GM19239 (cell line): Measurements from ENCODE around the gene ASB4.
A peak's percentile ranks its signal among the peaks of the same experiment; 100 is the strongest.
"Not testable (repeated sequence)": the region's sequence is repeated elsewhere in the genome, so short reads cannot be mapped to it uniquely, and the experiment has no call there.

Experiments
- DNase-seq: peaks from one replicate; pipeline ENCODE4 v3.0.0; 2011; ENCODE audit warnings: low spot score; ENCODE audit not compliant: insufficient read length
- FAIRE-seq: peaks from 2 replicates; lab custom pipeline; 2011; peaks lifted over from hg19 to GRCh38; lab: Jason Lieb, UNC

The ASB4 gene, protein sequence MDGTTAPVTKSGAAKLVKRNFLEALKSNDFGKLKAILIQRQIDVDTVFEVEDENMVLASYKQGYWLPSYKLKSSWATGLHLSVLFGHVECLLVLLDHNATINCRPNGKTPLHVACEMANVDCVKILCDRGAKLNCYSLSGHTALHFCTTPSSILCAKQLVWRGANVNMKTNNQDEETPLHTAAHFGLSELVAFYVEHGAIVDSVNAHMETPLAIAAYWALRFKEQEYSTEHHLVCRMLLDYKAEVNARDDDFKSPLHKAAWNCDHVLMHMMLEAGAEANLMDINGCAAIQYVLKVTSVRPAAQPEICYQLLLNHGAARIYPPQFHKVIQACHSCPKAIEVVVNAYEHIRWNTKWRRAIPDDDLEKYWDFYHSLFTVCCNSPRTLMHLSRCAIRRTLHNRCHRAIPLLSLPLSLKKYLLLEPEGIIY

DNA sequence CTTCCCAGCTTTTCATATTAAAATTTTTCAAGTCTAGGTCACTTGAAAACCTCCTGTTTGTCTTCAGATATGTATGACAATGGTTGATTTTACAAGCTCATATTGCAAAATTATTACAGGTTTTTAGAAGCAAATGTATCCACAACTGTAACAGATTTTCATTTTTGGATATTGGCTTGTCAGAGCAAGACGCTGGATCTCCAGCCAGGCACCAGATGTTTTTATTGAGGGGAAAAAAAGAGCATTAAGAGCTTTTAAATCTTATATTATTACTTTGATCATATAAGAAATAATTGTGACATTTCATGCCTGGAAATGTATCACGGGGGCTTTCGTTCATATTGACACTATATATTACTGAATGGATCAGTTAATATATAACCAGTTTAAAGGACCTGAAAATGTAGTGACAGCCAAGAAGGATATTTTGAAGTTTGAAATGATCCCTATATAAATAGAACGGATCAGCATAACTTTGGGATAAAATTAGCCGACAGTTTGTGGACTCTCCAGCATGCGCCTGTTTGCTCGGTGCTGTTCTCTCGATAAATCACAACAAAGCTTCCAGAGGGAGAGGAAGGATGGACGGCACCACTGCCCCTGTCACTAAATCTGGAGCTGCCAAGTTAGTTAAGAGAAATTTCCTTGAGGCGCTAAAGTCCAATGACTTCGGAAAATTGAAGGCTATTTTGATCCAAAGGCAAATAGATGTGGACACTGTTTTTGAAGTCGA, at the start of gene ASB4:
Gene ASB4, plus strand, starts transcription at position 553 of the 733 bp plus-strand sequence. Its CDS starts 29 bp downstream, at position 582.
- FAIRE-seq (no peak), DNase-seq (no peak)

DNA sequence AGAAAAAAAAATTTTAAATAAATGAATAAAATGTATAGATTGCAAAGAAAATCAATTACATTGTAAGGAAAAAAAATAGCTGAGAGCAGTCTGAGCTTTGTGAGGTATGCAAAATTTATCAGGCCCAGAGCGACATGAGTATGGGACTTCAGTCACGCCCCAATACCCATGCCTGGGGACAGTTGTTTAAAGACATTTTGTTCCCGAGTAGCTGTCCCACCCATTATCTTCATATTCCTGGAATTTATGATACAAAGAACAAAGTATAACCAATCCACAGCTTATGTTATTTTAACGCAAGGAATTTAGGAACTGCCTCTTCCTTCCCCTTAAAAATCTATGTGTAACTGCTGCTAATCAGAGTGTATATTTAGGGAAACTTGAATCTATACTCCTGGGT, 49.3 kb upstream of the ASB4 start:
- FAIRE-seq (no peak), DNase-seq (no peak)

DNA sequence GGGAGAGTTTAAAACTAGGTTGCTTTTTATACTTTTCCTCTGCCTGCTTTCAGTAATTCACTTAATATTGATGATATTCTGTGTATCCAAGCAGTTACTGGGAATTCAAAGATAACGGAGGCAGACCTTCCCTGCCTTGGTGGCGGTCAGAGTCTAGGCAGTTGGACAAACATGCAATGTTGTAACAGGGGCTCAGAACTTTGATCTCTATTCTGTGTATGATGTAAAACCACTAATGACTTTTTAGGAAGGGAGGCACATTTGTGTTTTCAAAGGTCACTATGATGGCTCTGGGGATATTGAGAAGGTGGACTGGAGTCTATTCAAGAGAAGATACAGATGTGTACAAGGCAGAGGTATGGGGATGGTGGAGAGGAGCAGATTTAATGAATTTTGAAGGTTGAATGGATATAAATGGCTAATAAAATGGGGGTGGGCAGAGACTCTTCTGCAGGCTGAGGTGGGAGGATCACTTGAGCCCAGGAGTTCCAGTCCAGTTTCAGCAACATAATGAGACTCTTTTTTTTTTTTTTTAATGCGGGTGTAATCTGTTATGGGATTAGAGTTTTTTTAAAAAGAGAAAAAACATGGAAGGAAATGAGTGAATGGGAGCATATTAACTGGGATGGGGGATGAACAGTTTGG, 45.2 kb upstream of the ASB4 start:
- DNase-seq (no peak), FAIRE-seq (no peak)

DNA sequence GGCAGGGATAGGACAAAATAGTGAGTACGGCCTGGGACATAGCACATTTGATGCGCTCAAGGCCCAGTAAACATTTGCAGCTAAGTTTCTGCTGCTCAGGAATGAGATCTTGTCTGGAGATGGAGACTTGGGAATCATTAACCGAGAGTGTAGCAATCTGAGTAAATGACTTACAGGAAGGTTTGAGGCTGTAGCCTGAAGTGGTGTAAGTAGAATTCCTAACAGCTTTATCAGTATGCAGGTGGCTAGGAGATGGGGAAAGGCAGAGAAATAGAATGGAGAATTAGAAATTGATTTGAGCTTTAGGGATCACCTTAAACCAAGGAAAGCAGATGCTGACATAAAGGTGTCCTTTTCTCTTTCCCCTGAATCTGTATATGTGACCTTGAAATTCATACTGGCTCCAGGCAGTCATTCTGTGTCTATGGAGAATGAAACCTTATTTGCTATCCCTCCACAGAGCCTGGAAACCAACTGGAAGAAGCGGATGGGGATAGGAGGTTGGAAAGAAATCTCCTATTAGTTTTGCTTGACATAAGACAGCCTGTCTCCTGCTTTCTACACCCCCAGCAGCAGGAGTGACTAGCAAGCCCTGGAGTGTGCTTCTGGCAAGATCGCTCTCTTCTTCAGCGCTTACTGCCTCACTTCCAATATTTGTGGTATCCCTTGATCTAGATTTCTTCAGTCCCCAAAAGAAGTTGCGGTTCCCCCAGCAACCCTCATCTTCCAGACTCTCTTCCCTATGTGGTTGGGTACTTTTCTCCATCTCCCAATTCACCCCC, 44.5 kb upstream of the ASB4 start:
- FAIRE-seq (no peak), DNase-seq (no peak)

DNA sequence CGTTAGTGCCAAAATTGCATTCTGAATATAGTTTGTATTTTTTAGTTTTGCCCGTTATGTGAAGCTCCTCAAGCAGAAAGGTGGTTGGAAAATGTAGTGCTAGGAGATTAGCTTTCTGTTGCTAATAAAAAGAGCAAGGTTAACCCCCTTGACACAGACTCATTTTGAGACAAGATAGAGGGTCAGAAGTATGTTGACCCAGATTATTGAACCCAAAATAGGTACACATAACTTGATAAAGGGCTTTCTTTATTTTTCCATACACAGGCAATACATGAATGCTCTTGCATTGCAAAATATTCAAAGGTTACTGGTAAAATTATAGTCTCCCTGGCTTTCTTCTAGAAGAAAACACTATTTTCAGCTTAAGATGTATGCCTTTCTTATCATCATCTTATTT, 40.9 kb upstream of the ASB4 start:
- DNase-seq (no peak), FAIRE-seq (no peak)

DNA sequence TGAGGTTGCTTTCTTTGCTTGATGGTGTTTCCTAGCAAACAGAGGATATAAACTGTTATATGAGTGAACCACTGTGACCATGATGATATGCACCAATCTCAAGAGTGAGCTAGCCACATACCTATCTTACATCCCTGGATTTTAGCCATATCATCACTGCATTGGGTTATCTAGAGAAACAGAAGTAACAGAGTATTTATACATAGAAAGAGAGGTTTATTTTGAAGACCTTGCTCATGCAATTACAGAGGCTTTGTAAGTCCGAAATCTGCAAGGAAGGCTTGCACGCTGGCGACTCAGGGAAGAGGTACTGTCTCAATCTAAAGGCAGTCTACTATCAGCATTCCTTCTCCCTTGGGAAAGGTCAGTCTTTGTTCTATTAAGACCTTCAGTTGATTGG, 39.1 kb upstream of the ASB4 start:
- FAIRE-seq = no peak
- DNase-seq = no peak

DNA sequence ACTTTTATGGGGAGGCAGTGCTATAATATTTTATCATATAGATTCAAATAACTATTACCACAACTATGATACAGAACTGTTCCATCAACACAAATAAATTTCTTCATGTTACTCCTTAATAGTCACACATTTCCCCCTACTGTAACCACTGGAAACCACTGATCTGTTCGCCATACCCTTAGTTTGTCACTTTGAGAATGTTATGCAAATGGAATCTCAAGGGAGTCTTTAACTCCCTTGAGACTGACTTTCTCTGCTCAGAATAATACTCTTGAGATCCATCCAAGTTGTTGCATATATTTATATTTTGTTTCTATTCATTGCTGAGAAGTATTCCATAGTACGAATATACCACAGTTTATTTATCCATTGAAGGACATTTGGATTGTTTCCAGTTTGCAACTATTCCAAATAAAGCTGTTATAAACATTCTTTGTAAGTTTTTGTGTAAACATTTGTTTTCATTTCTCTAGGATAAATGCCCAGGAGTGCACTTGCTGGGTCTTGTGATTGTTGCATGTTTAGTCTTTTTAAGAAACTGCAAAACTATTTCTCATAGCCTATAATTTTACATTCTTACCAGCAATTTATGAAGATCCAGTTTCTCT, 31.2 kb upstream of the ASB4 start:
- FAIRE-seq (no peak), DNase-seq (no peak)

DNA sequence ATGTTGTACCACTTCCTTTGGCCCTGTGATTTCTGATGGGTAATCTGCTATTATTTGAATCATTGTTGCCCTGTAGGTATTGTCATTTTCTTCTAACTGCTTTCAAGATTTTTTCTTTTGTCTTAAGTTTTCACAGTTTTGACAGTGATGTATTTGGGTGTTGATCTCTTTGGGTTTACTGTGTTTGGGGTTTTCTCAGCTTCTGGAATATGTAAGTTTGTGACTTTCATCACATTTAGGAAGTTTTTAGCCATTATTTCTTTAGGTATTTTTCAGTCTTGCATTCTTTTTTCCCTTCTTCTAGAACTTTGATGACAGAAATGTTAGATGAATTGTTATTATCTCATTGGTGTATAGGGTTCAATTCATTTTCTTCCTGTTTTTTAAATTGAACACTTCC, 27.8 kb upstream of the ASB4 start:
- no peak for FAIRE-seq
- no peak for DNase-seq

DNA sequence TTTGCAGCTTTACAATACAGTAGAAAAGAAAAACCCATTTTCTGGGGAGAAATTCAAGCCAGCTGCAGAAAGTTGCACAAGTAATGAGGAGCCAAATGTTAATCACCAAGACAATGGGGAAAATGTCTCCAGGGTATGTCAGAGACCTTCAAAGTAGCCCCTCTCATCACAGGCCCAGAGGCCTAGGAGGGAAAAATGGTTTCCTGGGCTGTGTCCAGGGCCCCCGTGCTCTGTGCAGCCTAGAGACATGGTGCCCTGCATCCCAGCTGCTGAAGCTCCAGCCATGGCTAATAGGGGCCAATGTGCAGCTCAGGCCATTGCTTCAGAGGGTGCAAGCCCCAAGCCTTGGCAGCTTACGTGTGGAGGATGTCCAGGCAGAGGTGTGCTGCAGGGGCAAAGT, 25.1 kb upstream of the ASB4 start:
- not testable (repeated sequence) for DNase-seq, FAIRE-seq

DNA sequence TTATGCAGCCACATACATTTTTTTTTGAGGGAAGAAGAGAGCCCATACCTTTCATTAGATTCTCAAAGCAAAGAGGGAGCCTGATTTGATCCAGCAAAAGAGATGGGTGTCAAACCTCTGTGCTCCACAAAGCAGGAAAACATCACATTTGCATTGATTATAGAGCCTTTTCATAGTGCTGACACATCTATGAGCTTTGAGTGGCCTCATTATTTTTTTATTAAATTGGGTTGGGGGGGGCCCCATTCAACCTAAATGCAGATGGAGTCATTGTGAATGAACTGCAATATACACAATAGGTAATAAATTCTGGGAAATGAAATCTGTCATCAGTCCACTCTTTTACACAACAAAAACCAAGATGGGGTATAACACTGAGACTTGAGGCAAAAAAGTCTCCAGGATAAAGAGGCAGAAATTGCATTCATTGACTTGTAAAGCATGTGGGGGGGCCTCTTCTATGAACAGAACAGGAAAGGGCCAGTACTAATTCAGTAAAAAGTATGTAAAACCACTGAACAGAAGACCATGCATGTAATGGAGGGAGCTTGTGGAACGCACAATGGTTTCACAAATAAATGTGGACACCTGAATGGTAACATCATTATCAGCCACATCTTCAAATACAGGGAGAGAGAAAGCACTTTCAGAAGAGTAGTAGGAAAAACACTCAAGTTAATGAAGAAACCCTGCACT, 17.7 kb upstream of the ASB4 start:
- DNase-seq (no peak), FAIRE-seq (no peak)

DNA sequence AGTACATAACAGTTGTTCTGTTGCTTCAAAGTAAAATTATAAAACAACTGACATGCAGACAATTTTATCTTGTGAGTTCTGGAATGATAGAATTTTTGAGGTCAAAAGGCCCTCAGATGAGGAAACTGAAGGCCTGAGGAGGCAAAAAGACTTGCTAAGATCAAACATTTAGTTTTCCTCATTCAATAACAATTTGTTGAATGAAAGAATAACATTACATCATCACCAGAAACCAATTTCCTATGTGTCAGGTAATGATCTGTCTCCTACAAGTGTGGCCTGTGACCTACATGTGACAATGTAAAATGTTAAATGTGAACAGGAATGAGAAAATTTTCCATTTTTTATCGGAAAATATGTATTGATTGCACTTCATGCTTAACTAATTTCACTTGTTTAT, 16.6 kb upstream of the ASB4 start:
- FAIRE-seq (no peak), DNase-seq (no peak)

DNA sequence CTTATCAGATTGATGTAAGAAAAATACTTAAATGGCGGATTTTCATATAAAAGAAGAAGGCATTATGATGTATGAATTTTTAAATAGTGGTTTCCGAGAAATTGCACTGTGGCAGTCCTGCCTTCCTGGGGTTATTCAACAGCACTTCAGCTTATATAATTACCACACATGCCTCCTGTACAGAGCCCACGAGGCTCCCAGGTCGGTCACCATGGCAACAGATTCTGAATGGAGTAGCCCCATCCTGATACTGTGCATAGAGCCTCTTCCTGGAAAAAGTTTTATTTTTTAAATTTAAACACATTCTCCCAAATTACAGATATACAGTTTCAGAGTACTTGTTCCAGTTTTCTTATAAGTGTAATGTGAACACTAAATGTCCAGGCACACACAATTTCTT, 15.9 kb upstream of the ASB4 start:
- no peak for DNase-seq
- FAIRE-seq = no peak

DNA sequence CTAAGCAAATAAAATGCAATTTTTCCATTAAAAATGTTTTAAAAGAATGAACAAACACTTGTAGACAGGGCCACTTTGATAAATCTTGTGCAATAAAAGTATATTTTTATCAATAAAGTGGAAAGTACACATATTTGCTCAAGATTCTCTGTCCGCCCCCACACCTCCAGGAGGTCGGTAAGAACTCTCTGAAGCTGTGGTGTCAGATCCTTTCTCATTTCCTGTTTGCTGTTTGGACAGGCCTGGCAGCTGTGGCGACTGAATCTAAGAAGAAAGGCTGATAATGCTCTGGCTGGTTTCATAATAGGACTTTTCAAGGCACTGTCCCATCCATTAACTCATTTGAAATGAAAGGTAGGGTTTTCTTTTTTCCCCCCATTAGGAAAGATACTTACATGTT, 15.3 kb upstream of the ASB4 start:
- FAIRE-seq (peak; percentile 55), DNase-seq (peak; percentile 18)

DNA sequence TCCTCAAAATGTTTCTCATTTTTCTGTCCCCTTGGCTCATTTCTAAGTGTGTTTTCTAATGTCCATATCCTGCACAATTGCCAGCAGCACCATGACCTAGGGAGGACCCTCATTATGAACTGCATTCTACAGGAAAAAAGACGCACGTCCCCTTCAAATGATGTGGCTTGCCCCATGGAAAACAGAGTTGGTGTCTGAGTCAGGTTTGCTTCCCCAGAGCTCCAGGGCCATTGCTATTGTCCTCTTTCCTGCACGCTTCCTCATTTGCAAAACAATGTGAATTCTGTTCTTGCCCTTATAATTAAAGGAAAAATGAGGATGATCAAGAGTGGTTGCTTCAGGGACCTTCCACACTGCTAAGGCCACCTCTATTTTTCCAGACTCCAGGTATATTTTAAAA, 14.7 kb upstream of the ASB4 start:
- DNase-seq = no peak
- FAIRE-seq = no peak

DNA sequence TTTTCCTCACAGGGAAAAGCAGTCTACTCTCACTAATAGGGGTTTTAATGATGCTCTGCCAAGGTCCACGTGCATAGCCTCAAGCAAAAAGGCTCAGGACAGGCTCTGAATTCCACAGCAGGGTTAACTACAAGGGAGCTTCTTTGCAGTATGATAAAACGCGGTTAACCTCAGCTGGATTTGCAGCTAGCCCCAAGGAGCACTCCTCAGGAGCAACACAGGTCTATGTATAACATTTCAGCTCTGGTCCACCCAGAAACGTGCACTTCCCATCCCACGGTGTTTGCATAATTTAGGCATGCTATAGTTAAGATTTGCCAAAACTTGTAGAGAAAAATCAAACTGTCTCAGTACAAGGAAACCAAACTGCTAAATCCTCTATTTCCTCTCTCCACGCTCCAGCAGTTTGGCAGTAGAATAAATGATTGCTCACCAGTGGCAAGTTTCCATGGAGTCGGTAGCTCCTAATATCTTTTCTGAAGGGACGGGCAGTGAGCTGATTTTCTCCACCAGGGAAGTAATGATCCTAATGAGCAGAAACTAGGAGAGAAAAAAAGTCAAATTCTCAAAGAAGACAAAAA, 13.1 kb upstream of the ASB4 start:
- DNase-seq = no peak
- FAIRE-seq = no peak

DNA sequence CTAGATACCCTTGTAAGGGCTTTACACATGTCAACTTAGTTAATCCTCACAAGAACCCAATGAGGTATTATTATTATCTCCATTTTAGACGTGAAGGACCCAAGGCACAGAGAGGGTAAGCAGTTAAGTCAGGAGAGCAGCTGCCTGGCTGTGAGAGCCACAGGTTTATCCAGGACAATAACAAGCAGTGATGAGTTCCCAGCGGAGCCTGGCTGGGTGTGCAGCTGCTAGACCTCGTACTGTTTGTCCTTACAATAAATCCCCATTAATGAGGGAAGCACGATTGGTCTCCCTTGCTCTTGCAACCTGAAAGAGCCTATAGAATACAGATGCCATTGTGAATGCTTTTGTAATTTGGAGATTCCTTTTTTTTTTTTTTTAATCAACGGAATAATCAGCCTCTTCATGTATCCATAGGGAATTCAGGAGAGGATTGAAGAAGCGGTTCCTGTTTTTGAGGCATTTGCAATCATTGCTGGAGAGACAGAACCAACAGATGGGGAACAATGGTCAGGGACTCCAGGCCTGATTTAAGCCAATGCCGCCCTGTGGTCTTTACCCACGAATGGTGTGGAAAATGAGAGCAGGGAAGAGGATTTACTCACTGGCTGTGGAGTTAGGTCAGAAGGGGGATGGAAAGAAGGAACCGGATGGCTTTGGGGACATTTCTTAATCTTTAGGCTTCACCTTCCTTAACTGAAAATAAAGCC, 12.3 kb upstream of the ASB4 start:
- no peak for DNase-seq
- FAIRE-seq = no peak

DNA sequence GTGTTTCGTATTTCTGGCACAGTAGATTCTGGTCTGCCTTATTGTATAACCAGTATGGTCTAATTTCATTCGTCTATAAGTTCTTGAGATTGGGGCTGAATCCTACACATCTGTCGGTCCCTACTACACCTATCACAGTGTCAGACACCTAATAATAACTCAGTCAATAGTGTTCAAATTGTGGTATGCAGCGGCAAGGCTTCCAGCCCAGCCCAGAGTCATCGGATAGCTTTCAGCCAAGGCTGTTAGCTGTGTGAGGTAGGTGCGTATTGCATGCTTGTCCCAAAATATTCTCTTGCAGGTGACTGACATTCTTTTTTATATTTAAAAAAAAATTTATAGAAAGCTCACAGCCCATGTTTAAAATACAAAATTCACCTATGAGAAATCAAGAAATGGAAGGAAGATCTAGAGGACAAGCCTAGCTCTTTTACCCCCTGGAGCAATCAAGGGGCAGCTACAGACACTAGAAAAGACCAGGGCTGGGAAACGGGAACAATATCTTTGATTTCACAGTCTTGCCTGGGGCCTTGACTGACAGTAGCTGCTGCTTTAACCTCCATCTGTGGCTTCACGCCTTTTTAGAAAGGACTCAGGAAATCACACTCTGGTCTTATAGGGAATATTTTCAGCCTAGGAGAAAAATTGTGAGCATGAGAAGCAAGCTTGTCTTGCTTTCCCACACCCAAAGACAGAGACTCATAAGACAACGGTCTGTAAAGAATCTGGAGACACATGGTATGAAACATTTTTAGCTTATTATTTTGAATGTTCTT, 9.5 kb upstream of the ASB4 start:
- DNase-seq = no peak
- FAIRE-seq = no peak
